HS-5 (cell line): ENCODE data around the gene SNX24.
A peak's percentile ranks its signal among the peaks of the same experiment; 100 is the strongest.
"Not testable (repeated sequence)": the region's sequence is repeated elsewhere in the genome, so short reads cannot be mapped to it uniquely, and the experiment has no call there.

ENCODE experiments used
- DNase-seq: peaks from one replicate; pipeline ENCODE4 v3.0.0-alpha.2; 2012; ENCODE audit warnings: low read depth

SNX24 gene

DNA sequence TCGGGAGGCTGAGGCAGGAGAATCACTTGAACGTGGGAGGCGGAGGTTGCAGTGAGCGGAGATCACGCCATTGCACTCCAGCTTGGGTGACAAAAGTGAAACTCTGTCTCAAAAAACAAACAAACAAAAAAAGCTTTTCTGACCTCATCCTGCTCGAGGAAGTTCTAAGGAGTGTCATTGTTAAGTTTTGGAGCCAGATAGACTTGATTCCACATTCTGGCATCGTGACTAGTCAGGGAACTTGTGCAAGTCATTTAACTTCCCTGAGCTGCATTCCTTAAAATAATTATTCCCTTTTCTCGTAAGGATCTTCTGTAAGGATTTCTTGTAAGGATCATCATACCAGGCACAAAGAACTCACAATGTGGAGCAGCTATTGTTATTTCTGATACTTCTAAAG lies 26.2 kb downstream of the SNX24 start:
- no peak for DNase-seq

- DNase-seq = no peak
Measured at GRCh38 chr5:122874179-122874875, 28.9 kb downstream of the SNX24 start.

DNA sequence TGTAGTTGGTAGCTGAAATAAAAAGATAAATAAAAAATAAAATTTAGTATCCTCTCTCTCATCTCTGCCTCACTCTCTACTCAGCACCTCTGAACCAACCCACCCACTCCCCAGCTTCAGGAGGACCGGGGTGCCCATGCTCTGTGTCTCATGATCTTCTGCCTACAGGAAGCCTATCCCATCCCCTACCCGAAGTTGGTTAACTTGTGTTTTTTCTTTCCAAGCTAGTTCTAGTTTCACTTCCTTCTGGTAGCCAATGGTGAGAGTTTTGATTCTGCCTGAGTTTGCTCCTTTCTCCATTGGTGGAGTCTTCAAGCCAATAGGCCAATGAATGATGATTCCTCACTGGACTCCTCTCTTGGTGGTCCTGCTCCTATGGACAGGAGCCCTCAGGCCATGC lies 32.1 kb downstream of the SNX24 start:
- no peak for DNase-seq

GRCh38 chr5:122879076-122879475 lies 33.7 kb downstream of the SNX24 start:
- DNase-seq = no peak

DNA sequence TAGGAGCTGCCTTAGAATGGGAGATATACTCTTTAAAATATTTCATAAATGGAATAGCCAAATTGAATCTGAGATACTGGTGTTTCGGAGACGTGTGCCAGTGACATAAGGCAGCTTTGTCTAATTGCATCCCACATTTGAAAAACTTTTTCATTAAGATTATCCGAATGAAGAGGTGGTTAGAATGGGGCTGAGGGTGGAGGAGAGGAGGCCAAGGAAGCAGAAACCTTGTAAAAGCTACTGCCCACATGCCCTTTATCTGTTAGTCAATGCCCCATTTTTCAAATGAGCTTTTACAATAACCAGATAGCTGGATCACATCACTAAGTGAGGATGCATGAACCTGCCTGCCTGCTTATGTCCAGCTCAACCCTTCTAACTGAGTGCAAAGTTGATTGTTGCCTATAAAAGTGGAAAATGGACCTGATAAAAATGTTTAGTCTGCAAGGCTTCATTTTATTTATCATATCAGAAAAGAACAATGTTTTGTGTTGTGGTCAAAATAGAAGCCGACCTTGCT lies 34.8 kb downstream of the SNX24 start:
- no peak for DNase-seq

DNA sequence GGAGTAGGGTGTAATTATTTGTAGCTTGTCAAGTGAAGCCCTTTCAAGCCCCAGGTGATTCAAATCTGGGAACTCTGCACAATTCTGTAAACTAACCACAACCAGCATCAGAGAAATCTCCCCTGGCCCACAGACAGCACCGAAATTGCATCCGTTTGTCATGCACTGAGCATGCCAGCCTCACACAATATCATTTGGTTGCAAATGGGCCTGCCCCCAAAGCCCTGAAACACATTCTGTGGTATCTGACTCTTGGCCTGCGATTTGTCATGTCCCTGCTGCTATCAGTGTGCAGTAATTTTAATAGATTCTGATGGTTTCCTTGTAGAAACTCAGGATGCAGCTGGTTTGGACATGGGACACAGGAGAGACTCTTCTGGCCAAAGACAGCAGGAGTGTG lies 35.3 kb downstream of the SNX24 start:
- no peak for DNase-seq

- DNase-seq = no peak
Measured at GRCh38 chr5:122882831-122883230, 37.4 kb downstream of the SNX24 start.

DNA sequence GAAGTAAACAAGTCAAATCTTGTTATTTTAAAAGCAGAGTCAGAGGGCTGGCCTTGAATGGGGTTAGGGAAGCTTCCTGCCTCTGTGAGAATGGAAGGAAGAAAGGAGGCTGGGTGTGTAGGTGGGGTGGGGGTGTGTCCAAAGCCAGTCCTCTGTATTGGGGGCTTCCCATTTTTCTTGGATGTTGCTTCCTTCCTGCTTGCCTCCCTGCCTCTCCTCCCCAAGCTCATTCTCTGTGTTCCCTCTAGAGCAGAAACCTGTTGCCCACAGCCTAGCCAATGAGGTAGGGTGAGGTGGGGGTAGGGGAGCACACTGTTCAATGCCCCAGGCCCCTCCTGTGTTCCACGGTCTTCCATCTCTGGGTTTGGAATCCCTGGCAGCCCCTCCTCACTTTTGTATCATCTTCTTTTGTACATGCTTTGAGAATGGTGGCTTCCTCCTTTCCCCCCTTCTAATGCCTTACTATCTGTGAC lies 39.7 kb downstream of the SNX24 start:
- DNase-seq = no peak

DNA sequence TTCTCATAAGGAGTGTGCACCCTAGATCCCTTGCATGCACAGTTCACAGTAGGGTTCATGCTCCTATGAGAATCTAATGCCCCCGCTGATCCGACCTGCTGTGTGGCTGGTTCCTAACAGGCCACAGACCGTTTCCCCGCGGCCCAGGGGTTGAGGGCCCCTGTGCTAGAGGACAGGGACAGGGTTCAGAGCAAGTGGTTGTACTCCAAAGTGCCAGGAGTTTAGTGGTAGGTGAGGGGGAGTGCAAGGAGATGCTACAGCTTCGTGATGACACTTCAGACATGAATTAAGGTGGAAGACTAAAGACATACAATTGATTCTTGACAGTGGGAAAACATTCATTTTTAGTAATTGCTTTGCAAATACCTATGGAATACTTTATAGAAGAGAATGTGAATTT lies 40.5 kb downstream of the SNX24 start:
- no peak for DNase-seq

DNA sequence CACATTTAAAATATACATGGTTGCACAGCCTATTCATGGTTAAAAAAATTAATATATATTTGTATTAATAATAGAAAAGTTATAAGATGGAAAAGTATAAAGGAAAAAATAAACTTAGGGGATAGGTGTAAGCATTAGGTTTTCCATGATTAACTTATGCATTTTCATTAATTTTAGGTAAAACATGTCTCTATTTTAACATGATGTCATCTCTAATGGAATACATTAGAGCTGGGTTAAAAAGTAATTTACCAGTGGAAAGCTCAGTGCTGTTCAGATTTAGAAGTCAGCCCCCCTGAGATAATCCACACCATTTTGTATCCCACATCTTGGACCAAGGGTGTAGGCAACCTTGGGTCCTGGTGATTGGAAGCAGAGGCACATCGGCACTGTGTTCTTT lies 49.7 kb downstream of the SNX24 start:
- no peak for DNase-seq

DNA sequence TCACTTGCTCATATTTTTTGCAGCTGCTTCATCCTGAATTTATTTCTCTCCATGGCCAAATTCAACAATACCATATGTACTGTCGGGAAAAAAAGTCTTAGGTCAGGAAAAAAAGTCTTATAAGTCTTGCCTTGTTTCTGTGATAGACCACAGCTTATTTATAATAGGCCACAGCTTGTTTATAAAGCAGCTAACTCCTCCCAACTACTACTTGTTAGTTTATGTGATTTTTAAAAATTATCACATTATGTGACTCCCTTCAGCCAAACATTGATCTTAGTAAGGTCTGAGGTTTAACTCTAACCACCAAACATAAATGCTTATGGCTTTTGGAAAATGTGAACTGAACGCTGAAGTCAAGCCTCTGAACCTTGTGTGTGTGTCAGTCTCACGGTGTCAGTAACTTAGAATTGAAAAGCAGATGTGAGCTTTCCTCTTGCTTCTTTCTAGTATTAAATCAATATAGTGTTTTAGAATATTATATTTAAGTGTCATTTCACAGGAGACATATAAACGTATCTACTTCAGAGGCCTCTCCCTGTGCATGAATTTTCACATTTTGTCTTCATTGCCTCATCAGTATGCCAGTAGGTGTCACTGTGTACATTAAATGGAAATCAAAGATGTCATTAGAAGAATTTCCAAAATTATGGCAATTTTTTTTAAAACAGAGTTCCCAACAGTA lies 51.3 kb downstream of the SNX24 start:
- no peak for DNase-seq

GRCh38 chr5:122897283-122897602 lies 51.8 kb downstream of the SNX24 start:
- DNase-seq = no peak

- DNase-seq = no peak
Measured at GRCh38 chr5:122901346-122901745, 55.9 kb downstream of the SNX24 start.

- no peak for DNase-seq
Measured at GRCh38 chr5:122902263-122902662, 56.9 kb downstream of the SNX24 start.

GRCh38 chr5:122906768-122907167 lies 61.4 kb downstream of the SNX24 start:
- no peak for DNase-seq

- DNase-seq = peak; percentile 20
Measured at GRCh38 chr5:122907276-122907675, 61.9 kb downstream of the SNX24 start.

DNA sequence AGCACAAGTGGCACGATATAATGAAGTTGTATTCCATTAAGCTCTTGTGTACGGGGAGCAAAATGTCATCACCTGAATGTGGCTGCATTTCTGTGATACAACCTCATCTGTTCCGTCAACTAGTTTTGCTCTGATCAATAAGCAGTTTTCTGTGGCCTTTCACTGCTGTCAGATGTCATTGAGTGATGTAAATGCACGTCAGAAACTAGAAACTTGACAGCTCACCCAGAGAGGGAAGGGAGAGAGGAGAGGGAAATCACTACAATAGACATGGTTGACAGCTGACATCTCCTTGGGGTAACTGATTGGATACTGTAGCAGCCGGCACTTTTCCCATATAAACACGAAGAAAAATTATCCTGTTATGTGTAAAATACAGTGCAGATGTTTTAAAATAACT lies 62.7 kb downstream of the SNX24 start:
- no peak for DNase-seq

GRCh38 chr5:122908662-122909061 lies 63.2 kb downstream of the SNX24 start:
- no peak for DNase-seq

GRCh38 chr5:122909470-122910100 lies 64.2 kb downstream of the SNX24 start:
- DNase-seq = no peak

DNA sequence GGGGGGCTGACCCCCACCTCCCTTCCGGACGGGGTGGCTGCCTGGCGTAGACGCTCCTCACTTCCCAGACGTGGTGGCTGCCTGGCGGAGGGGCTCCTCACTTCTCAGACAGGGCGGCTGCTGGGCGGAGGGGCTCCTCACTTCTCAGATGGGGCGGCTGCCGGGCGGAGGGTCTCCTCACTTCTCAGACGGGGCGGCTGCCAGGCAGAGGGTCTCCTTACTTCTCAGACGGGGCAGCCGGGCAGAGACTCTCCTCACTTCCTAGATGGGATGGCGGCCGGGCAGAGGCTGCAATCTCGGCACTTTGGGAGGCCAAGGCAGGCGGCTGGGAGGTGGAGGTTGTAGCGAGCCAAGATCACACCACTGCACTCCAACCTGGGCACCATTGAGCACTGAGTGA lies 68.0 kb downstream of the SNX24 start:
- not testable (repeated sequence) for DNase-seq

- no peak for DNase-seq
Measured at GRCh38 chr5:122915717-122916461, 70.5 kb downstream of the SNX24 start.

DNA sequence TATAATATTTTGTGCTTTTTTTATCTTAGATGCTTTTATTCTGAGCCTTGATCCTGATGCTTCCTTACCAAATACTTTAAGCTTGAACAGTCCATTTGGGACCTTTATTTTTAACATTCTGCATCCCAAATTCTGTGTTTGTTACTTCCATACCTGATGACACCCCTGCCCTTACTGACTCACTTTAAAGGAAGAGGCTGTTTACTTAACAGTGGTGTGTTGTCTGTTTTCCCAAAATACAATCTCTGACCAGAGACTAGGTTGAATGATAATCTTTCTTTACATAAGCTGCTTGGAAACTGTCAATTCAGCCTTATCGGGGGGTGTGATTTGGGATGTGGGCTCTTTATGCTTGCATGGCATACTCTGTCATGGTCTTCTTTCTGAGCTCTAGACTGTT lies 71.1 kb downstream of the SNX24 start:
- DNase-seq = no peak

- DNase-seq = no peak
Measured at GRCh38 chr5:122919969-122920368, 74.6 kb downstream of the SNX24 start.
